Spleen (tissue), 7 donors: ENCODE results near the gene PSD2.

Experiments used
- CTCF ChIP-seq, 11 experiments: fragments of 200-600 bp in 7 of 11; fragments of 450-650 bp in 4 of 11; sonication (generic) in 4 of 11; IDR thresholded peaks in 8 of 11; conservative IDR thresholded peaks in 3 of 11; 1 replicate in 7 of 11; 2 replicates in 4 of 11; pipeline versions ENCODE4 v1.4.0 to v1.8.0; 2016 to 2021; ENCODE audit warnings: antibody characterized with exemption in 11 of 11, inconsistent platforms in 4 of 11, mild to moderate bottlenecking in 1 of 11
- POLR2A ChIP-seq, 3 donors: fragments of 450-650 bp; IDR thresholded peaks; one replicate each; pipeline ENCODE4 v1.5.1; 2017; ENCODE audit warnings: antibody characterized with exemption in 3 of 3, mild to moderate bottlenecking in 1 of 3
- donor health status: DM: no; HTN: no; CAD: no; lungs with moderate emphysema.
- donor health status: DM: no; HTN: no; CAD: no.
- donor health status: DM: no; HTN: no; CAD: no.

- TF ChIP-seq CTCF (IDR thresholded peaks at IDR 0.05 in 8 of 11, conservative IDR thresholded peaks at IDR 0.05 in 3 of 11) (no peak), POLR2A (IDR thresholded peaks at IDR 0.05) (no peak)
Measured at GRCh38 chr5:139893873-139894272, 98.3 kb downstream of the PSD2 start.
